CD4-positive, alpha-beta T cell treated with Interleukin-2 at 100 ng/mL for 4 hours (primary cell): ENCODE data around the gene FIP1L1.
A peak's percentile ranks its signal among the peaks of the same experiment; 100 is the strongest.
"Not testable (repeated sequence)": the region's sequence is repeated elsewhere in the genome, so short reads cannot be mapped to it uniquely, and the experiment has no call there.

Experiments used
- DNase-seq: peaks from one replicate; pipeline ENCODE4 v3.0.0-alpha.2; 2020; ENCODE audit warnings: low spot score

Gene FIP1L1

GRCh38 chr4:53377319-53378170, at the start of gene FIP1L1:
FIP1L1 (plus strand) TSS chr4:53377641; CDS start chr4:53377839, 198 bp downstream.
- DNase-seq, result peak; percentile 96

- not testable (repeated sequence) for DNase-seq
These were observed 42.5 kb upstream of the FIP1L1 start for GRCh38 chr4:53334916-53335315.

- DNase-seq, result not testable (repeated sequence)
These were observed 37.3 kb upstream of the FIP1L1 start for GRCh38 chr4:53340145-53340544.

GRCh38 chr4:53346392-53346791, 31.0 kb upstream of the FIP1L1 start:
- DNase-seq, result not testable (repeated sequence)

GRCh38 chr4:53346920-53347852, 30.3 kb upstream of the FIP1L1 start:
- DNase-seq, result no peak

GRCh38 chr4:53348046-53348445, 29.4 kb upstream of the FIP1L1 start:
- no peak for DNase-seq

- DNase-seq, result no peak
These were observed 28.4 kb upstream of the FIP1L1 start for GRCh38 chr4:53349091-53349491.

GRCh38 chr4:53354012-53354722, 23.3 kb upstream of the FIP1L1 start:
- no peak for DNase-seq

GRCh38 chr4:53355930-53356521, 21.4 kb upstream of the FIP1L1 start:
- DNase-seq, result no peak

GRCh38 chr4:53361451-53361850, 16.0 kb upstream of the FIP1L1 start:
- DNase-seq, result no peak

GRCh38 chr4:53362093-53362492, 15.3 kb upstream of the FIP1L1 start:
- no peak for DNase-seq

GRCh38 chr4:53364624-53365023, 12.8 kb upstream of the FIP1L1 start:
- no peak for DNase-seq

- DNase-seq, result no peak
These were observed 12.3 kb upstream of the FIP1L1 start for GRCh38 chr4:53365121-53365485.

- DNase-seq, result peak; percentile 96
These were observed 11.7 kb upstream of the FIP1L1 start, which contains the start of gene SCFD2 for GRCh38 chr4:53365486-53366300. SCFD2 (minus strand) TSS chr4:53366061.

- DNase-seq, result no peak
These were observed 11.1 kb upstream of the FIP1L1 start for GRCh38 chr4:53366301-53366716.

GRCh38 chr4:53367721-53368120, 9.7 kb upstream of the FIP1L1 start:
- no peak for DNase-seq

- DNase-seq, result no peak
These were observed 6.4 kb upstream of the FIP1L1 start for GRCh38 chr4:53371049-53371448.

- DNase-seq, result no peak
These were observed 5.5 kb upstream of the FIP1L1 start for GRCh38 chr4:53371843-53372521.

GRCh38 chr4:53374777-53375258, 2.6 kb upstream of the FIP1L1 start:
- no peak for DNase-seq

- DNase-seq, result no peak
These were observed 541 bp upstream of the FIP1L1 start for GRCh38 chr4:53376900-53377299.
